AG04450 (cell line): ENCODE results near the gene GBA2. TPM values are rescaled to one million over a fixed set of nuclear protein-coding genes. Genes with fewer than 3 reads are reported as not detected.

Experiments
- CTCF ChIA-PET: fragments of 300-600, 350-600 bp; formaldehyde crosslinking; extraction: SDS; loops from one replicate; lab custom pipeline; 2022; ENCODE audit warnings: antibody characterized with exemption, inconsistent platforms; lab: Charles Lee
- POLR2A ChIA-PET: fragments of 350-600 bp; formaldehyde crosslinking; extraction: SDS; loops from one replicate; lab custom pipeline; 2021; ENCODE audit warnings: antibody characterized with exemption, inconsistent platforms; lab: Yijun Ruan, JAX
- DNase-seq: peaks from one replicate; pipeline ENCODE4 v3.0.0-alpha.2; 2011; ENCODE audit warnings: low read depth, low spot score
- H3K27ac ChIP-seq: one replicate; pipeline ENCODE4 v1.5.1; 2012; ENCODE audit warnings: low read depth, low read length, control low read depth
- H3K27me3 ChIP-seq: one replicate; pipeline ENCODE4 v1.6.0; 2012; ENCODE audit warnings: low read length; ENCODE audit not compliant: control insufficient read depth, insufficient read depth
- H3K4me3 ChIP-seq: 2 replicates; pipeline ENCODE4 v1.5.1; 2011; ENCODE audit warnings: mild to moderate bottlenecking, low read depth, low read length, control low read depth
- H3K9me3 ChIP-seq: 2 replicates; pipeline ENCODE4 v1.5.1; 2012; ENCODE audit warnings: low read length; ENCODE audit not compliant: control insufficient read depth, insufficient read depth
- polyA minus RNA-seq: library from RNA; depleted of rRNA, polyadenylated mRNA; stranded (reverse); fragments of >200 nt; gene quantifications from 2 replicates; pipeline ENCODE4 v1.2.3, GENCODE V29; 2011; rRNA and poly(A)+ RNA removed
- polyA plus RNA-seq: library from polyadenylated mRNA; depleted of rRNA; stranded (reverse); fragments of >200 nt; gene quantifications from 2 replicates; pipeline ENCODE4 v1.2.3, GENCODE V29; 2011; rRNA removed
- TF ChIP-seq, protein P1 (sequence below): IDR thresholded peaks from 2 replicates; pipeline ENCODE4 v1.5.1; 2011; ENCODE audit warnings: low read depth, low read length, control low read depth, inconsistent platforms

The GBA2 gene
- 32.9 and 34.7 TPM in 2 replicates for polyA plus RNA-seq
- 37.4 and 47.3 TPM in 2 replicates for polyA minus RNA-seq

- ChIA-PET POLR2A (interaction anchor here (0.5 to 1.7 kb wide), 8 partner anchors 10 to 91 kb away, joined by 3 to 14 read pairs (median 4); partner anchors contain the start of genes CCDC107, CREB3, RMRP and TLN1), CTCF (interaction anchor here (0.6 to 5.4 kb wide), 3 partner anchors 14 to 145 kb away, joined by 3 to 46 read pairs (median 6); no protein-coding TSS in a partner anchor)
- no peak for DNase-seq
- peak within 1 kb of the TSS; percentile 31 for H3K27ac ChIP-seq
- H3K4me3 ChIP-seq, result peak within 1 kb of the TSS; percentile 90
- peaks cover 3% of the 10 kb centered on the region; the same call in 1 of the 2 replicates for H3K9me3 ChIP-seq
- H3K27me3 ChIP-seq, result no peaks in the 10 kb centered on the region
- TF ChIP-seq, protein P1, sequence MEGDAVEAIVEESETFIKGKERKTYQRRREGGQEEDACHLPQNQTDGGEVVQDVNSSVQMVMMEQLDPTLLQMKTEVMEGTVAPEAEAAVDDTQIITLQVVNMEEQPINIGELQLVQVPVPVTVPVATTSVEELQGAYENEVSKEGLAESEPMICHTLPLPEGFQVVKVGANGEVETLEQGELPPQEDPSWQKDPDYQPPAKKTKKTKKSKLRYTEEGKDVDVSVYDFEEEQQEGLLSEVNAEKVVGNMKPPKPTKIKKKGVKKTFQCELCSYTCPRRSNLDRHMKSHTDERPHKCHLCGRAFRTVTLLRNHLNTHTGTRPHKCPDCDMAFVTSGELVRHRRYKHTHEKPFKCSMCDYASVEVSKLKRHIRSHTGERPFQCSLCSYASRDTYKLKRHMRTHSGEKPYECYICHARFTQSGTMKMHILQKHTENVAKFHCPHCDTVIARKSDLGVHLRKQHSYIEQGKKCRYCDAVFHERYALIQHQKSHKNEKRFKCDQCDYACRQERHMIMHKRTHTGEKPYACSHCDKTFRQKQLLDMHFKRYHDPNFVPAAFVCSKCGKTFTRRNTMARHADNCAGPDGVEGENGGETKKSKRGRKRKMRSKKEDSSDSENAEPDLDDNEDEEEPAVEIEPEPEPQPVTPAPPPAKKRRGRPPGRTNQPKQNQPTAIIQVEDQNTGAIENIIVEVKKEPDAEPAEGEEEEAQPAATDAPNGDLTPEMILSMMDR, result no peak
These were observed at the start of gene GBA2, which contains the start of gene RGP1 for GRCh38 chr9:35748858-35749514. Gene GBA2 (minus strand): TSS chr9:35749228. CDS start chr9:35748704, 524 bp downstream. Gene RGP1 (plus strand): TSS chr9:35749287. CDS start chr9:35749756, 469 bp downstream.

DNA sequence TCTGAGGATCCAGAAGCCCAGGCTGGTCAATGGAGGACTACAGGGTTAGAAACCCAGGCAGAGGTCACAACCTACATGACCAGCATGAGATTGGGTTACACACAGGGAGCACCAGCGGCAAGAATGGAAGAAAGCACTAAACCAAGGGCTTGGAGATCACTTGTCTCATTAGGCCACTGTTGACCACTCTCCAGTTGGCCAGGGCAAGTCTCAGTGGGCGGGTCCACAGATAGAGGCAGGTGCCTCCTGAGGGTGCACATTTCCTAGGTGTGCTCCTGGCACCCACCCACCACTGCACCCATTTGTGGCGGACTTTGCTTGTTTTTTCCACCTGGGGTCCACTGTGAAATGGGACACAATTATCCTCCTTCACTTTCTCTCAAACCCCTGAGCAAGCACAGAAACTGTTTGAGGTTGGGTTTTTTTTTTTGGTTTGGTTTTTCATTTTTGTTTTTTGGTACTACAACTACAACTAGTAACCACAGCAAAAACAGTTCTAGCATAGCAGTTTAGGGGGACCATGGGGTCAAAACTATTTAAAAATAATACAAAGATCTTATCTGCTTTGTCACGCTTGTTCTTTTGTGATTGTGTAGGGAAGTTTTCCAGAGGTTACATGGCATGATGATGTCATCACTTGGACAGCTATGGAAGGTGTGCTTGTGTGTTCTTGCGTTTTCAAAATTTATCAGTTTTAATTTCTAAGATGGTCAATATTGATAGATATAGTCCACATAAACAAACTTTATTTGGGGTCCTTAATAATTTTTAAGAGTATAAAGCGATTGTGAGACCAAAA, 48.5 kb upstream of the GBA2 start:
- DNase-seq, result no peak
- ChIA-PET CTCF (interaction anchor here (1.0 to 1.6 kb wide), 4 partner anchors 17 to 85 kb away, joined by 3 to 4 read pairs (median 4); partner anchors contain the start of gene HINT2), POLR2A (no interaction called here)
- TF ChIP-seq, protein P1, result no peak
- H3K9me3 ChIP-seq, result no peaks in the 10 kb centered on the region; the same call in 1 of the 2 replicates
- no peak overlapping the region for H3K4me3 ChIP-seq
- no peaks in the 10 kb centered on the region for H3K27me3 ChIP-seq
- H3K27ac ChIP-seq, result no peak overlapping the region

DNA sequence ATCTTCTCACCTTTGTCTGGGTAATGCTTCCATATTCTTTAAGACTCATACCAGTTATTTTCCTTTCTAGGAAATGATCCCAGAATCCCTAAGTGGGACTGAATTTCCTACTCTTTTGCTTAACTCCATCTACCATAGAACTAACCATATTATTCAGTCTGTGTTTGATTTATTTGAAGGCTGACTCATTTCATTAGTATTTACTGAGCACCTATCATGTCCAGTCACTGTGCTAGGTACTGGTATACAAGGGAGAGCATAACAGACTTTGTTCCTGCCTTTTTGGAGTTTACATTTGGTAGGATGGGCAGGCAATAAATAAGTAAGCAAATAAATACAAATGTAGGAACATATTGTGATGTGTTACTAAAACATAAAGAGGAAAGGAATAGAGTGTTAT, 46.7 kb upstream of the GBA2 start:
- DNase-seq, result no peak
- no peak overlapping the region for H3K27ac ChIP-seq
- H3K27me3 ChIP-seq, result no peaks in the 10 kb centered on the region
- TF ChIP-seq, protein P1, result no peak
- no peak overlapping the region for H3K4me3 ChIP-seq
- CTCF ChIA-PET, result interaction anchor here (1.9 kb wide), 1 partner anchor 86 kb away, joined by 8 read pairs; no protein-coding TSS in a partner anchor
- no peaks in the 10 kb centered on the region; the same call in 1 of the 2 replicates for H3K9me3 ChIP-seq
- POLR2A ChIA-PET, result no interaction called here

DNA sequence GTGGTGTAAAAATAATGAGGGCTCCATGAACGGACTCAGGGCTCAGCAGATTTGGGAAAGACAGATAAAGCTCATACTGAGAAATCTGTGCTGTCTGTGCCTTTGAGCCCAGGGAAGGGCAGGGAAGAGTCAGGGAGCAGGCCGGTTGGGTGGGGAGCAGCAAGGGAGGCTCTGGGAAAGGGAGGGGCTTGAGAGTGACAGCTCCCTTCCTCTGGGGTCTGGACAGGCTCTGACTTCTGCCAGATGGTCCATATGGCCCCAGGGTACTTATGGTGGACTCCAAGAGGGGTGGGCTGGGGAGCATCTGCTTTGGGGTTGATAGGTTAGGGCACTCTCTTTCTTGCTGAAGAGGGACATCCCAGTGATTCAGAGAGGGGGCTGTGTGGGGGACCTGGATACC, 44.4 kb upstream of the GBA2 start:
- Histone ChIP-seq H3K27ac (no peak overlapping the region), H3K4me3 (peak overlapping the region; percentile 36), H3K27me3 (no peaks in the 10 kb centered on the region), H3K9me3 (no peaks in the 10 kb centered on the region; the same call in 1 of the 2 replicates)
- CTCF ChIA-PET, result interaction anchor here (1.2 to 2.2 kb wide), 2 partner anchors 33 to 89 kb away, joined by 7 to 9 read pairs; no protein-coding TSS in a partner anchor
- TF ChIP-seq, protein P1, result no peak
- DNase-seq, result no peak
- POLR2A ChIA-PET, result no interaction called here
